GM12875 (cell line): Measurements from ENCODE around the gene NSD1.

Experiments
- H3K4me3 ChIP-seq: one replicate; pipeline ENCODE4 v1.5.1; 2011; ENCODE audit warnings: low read depth, low read length, control low read depth
- CTCF ChIP-seq: IDR thresholded peaks from 2 replicates; pipeline ENCODE4 v1.5.1; 2011; ENCODE audit warnings: low read depth, mild to moderate bottlenecking, control low read depth, inconsistent platforms, low read length, moderate library complexity, borderline replicate concordance; ENCODE audit not compliant: insufficient read depth

Gene NSD1

DNA sequence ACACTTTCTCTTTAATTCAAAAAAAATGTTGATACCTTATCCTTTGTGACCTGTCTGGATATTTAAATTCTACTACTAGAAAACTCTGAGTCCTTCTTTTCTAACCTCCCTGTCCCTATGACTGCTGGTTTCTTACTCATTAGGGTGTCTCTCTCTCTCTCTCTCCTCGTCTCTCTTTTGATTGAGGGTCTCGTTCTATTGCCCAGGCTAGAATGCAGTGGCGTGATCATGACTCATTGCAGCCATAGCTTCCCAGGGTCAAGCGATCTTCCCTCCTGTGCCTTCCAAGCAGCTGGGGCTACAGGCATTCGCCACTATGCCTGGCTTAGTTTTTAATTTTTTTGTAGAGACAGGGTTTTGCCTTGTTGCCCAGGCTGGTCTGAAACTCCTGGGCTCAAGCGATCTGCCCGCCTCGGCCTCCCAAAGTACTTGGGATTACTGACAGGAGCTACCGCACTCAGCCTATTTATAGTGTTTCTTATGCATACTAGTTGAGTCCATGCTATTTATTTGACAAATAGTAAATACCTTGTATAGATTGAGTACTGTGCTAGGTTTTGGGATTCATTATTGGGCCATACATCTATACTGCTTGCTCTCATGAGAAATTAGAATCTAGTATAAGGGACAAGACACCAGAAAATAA, 61.9 kb downstream of the NSD1 start:
- no peak for TF ChIP-seq CTCF
- no peak overlapping the region for H3K4me3 ChIP-seq

- no peak overlapping the region for H3K4me3 ChIP-seq
- no peak for TF ChIP-seq CTCF
Measured at GRCh38 chr5:177198738-177199137, 65.2 kb downstream of the NSD1 start.

- TF ChIP-seq CTCF = no peak
- H3K4me3 ChIP-seq = no peak overlapping the region
Measured at GRCh38 chr5:177204281-177204680, 70.7 kb downstream of the NSD1 start.

DNA sequence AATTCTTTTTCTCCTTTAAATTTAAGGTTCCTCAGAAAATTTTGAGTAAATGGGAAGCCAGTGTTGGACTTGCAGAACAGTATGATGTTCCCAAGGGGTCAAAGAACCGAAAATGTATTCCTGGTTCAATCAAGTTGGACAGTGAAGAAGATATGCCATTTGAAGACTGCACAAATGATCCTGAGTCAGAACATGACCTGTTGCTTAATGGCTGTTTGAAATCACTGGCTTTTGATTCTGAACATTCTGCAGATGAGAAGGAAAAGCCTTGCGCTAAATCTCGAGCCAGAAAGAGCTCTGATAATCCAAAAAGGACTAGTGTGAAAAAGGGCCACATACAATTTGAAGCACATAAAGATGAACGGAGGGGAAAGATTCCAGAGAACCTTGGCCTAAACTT, 76.0 kb downstream of the NSD1 start:
- TF ChIP-seq CTCF = no peak
- H3K4me3 ChIP-seq = no peak overlapping the region

DNA sequence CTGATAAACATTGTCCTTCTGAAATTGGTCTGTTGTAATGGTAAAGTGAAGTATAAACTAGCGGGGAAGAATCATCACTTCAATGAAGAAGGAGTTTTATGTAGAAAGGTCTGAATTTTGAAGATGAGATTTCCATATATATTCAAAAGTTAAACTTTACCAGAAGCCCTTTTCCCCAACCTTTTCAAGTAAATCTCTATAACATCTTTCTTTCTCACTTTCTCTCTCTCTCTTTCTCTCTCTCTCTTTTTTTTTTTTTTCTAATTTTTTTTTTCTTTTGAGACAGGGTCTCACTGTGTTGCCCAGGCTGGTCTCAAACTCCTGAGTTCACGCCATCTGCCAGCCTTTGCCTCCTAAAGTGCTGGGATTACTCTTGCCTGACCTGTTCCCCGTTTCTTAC, 78.7 kb downstream of the NSD1 start:
- no peak for TF ChIP-seq CTCF
- H3K4me3 ChIP-seq = no peak overlapping the region

GRCh38 chr5:177220576-177220975, 87.0 kb downstream of the NSD1 start:
- H3K4me3 ChIP-seq = no peak overlapping the region
- no peak for TF ChIP-seq CTCF

DNA sequence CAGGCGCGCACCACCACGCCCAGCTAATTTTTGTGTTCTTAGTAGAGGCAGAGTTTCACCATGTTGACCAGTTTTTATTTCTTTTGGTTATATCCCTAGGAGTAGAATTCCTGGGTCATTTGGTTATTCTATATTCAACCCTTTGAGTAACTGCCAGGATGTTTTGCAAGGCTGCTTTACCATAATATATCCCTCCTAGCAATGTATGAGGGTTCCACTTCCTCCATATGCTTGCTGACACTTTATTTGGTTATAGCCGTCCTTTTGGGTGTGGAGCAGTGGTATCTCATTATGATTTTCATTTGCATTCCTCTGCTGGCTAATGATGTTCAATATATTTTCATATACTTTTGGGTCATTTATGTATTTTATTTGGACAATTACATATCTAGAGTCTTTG, 88.7 kb downstream of the NSD1 start:
- no peak overlapping the region for H3K4me3 ChIP-seq
- no peak for TF ChIP-seq CTCF
